HG02884 (cell line): ENCODE data around the gene NOX5.
"Not testable (repeated sequence)": the region's sequence is repeated elsewhere in the genome, so short reads cannot be mapped to it uniquely, and the experiment has no call there.

Experiments used
- ATAC-seq: cut with Tn5 transposase; IDR thresholded peaks from one replicate; pipeline ENCODE4 v1.9.1; 2021; ENCODE audit warnings: mild to moderate bottlenecking, moderate library complexity; ENCODE audit not compliant: unreplicated experiment

The NOX5 gene

GRCh38 chr15:69046781-69047180, 32.3 kb downstream of the NOX5 start:
- no peak for ATAC-seq

GRCh38 chr15:69049976-69050375, 35.5 kb downstream of the NOX5 start:
- ATAC-seq = no peak

- no peak for ATAC-seq
Observed at GRCh38 chr15:69055251-69055650, 40.8 kb downstream of the NOX5 start.

GRCh38 chr15:69056365-69056764, 41.9 kb downstream of the NOX5 start:
- no peak for ATAC-seq

GRCh38 chr15:69058830-69059556, 44.5 kb downstream of the NOX5 start:
- ATAC-seq = no peak

- ATAC-seq = no peak
Observed at GRCh38 chr15:69059557-69059943, 45.1 kb downstream of the NOX5 start.

GRCh38 chr15:69060041-69060481, 45.6 kb downstream of the NOX5 start:
- no peak for ATAC-seq

- no peak for ATAC-seq
Observed at GRCh38 chr15:69060744-69061143, 46.2 kb downstream of the NOX5 start.

- ATAC-seq = no peak
Observed at GRCh38 chr15:69061414-69061842, 46.9 kb downstream of the NOX5 start.

GRCh38 chr15:69064649-69065048, 50.2 kb downstream of the NOX5 start:
- ATAC-seq = no peak

- no peak for ATAC-seq
Observed at GRCh38 chr15:69066007-69066995, 51.8 kb downstream of the NOX5 start.

GRCh38 chr15:69067296-69067695, 52.8 kb downstream of the NOX5 start:
- no peak for ATAC-seq

GRCh38 chr15:69068157-69068556, 53.7 kb downstream of the NOX5 start:
- no peak for ATAC-seq

- ATAC-seq = not testable (repeated sequence)
Observed at GRCh38 chr15:69069290-69069689, 54.8 kb downstream of the NOX5 start.

GRCh38 chr15:69069996-69070395, 55.5 kb downstream of the NOX5 start:
- ATAC-seq = no peak

GRCh38 chr15:69070396-69070795, 55.9 kb downstream of the NOX5 start:
- ATAC-seq = no peak

- no peak for ATAC-seq
Observed at GRCh38 chr15:69071260-69071659, 56.8 kb downstream of the NOX5 start.

GRCh38 chr15:69072906-69073305, 58.4 kb downstream of the NOX5 start:
- no peak for ATAC-seq

GRCh38 chr15:69074001-69074842, 59.7 kb downstream of the NOX5 start:
- ATAC-seq = no peak

GRCh38 chr15:69074843-69075224, 60.3 kb downstream of the NOX5 start:
- ATAC-seq = no peak

GRCh38 chr15:69075440-69075839, 60.9 kb downstream of the NOX5 start:
- no peak for ATAC-seq
